Endothelial cell of umbilical vein (primary cell): ENCODE results near the gene AGFG1. TPM values are rescaled to one million over a fixed set of nuclear protein-coding genes. Genes with fewer than 3 reads are reported as not detected.

Experiments
- BruUV-seq: library from RNA; stranded (reverse); fragments of 400-500 nt; replicated peaks from 2 replicates; lab custom pipeline; 2021; lab: Mats Ljungman, UMichigan
- CTCF ChIA-PET: fragments of 300-600, 350-600 bp; sonication (Branson Sonifier 250); formaldehyde crosslinking; loops from one replicate; lab custom pipeline; 2021; ENCODE audit warnings: antibody characterized with exemption, inconsistent platforms; lab: Charles Lee
- POLR2A ChIA-PET: fragments of 300-600, 350-600 bp; sonication (Branson Sonifier 250); formaldehyde crosslinking; loops from one replicate; lab custom pipeline; 2021; ENCODE audit warnings: antibody characterized with exemption, inconsistent platforms; lab: Charles Lee
- DNase-seq: peaks from one replicate; pipeline ENCODE4 v3.0.0-alpha.2; 2011; ENCODE audit warnings: low read depth, low spot score
- FAIRE-seq: peaks from 2 replicates; lab custom pipeline; 2011; peaks lifted over from hg19 to GRCh38; lab: Jason Lieb, UNC
- H2AFZ ChIP-seq: 2 replicates; pipeline ENCODE4 v1.6.0; 2012; ENCODE audit warnings: low read depth, low read length, control low read depth, inconsistent platforms
- H3K27ac ChIP-seq: 2 replicates; pipeline ENCODE4 v1.5.1; 2011; ENCODE audit warnings: low read depth, mild to moderate bottlenecking, control low read depth, low read length, moderate library complexity; ENCODE audit not compliant: insufficient read depth
- H3K27me3 ChIP-seq, 2 experiments: 2 replicates each; pipeline versions ENCODE4 v1.6.0 to v1.6.1; 2011; ENCODE audit warnings: low read length in 2 of 2, mixed read lengths in 1 of 2; ENCODE audit not compliant: control insufficient read depth in 2 of 2, insufficient read depth in 2 of 2
- H3K36me3 ChIP-seq, 2 experiments: 2 replicates in 1 of 2; 3 replicates in 1 of 2; pipeline ENCODE4 v1.5.1; 2011; ENCODE audit warnings: low read length in 2 of 2, mild to moderate bottlenecking in 1 of 2, moderate library complexity in 1 of 2; ENCODE audit not compliant: control insufficient read depth in 2 of 2, insufficient read depth in 2 of 2; ENCODE audit errors: extremely low read depth in 1 of 2
- H3K4me1 ChIP-seq: 3 replicates; pipeline ENCODE4 v1.5.1; 2011; ENCODE audit warnings: mild to moderate bottlenecking, low read length; ENCODE audit not compliant: control insufficient read depth, insufficient read depth; ENCODE audit errors: extremely low read depth
- H3K4me2 ChIP-seq: 2 replicates; pipeline ENCODE4 v1.6.1; 2011; ENCODE audit warnings: low read length, control low read depth, mixed read lengths; ENCODE audit not compliant: insufficient read depth
- H3K4me3 ChIP-seq, 3 experiments: fragments of 200-600 bp in 1 of 3; sonication (generic), shearing (Covaris generic) in 1 of 3; replicated peaks in 1 of 3; 2 replicates each; pipeline ENCODE4 v1.5.1; 2011 to 2016; ENCODE audit warnings: control low read depth in 3 of 3, low read length in 3 of 3, mild to moderate bottlenecking in 2 of 3, inconsistent platforms in 1 of 3, low read depth in 1 of 3, moderate library complexity in 1 of 3; ENCODE audit not compliant: insufficient read depth in 1 of 3
- H3K79me2 ChIP-seq: 2 replicates; pipeline ENCODE4 v1.6.0; 2012; ENCODE audit warnings: low read length, inconsistent platforms; ENCODE audit not compliant: control insufficient read depth, insufficient read depth
- H3K9ac ChIP-seq: replicated peaks from 2 replicates; pipeline ENCODE3; 2011; ENCODE audit warnings: low read length, control low read depth; ENCODE audit not compliant: insufficient read depth; ENCODE audit errors: extremely low read depth
- H3K9me1 ChIP-seq: replicated peaks from 3 replicates; pipeline ENCODE4 v1.6.0; 2011; ENCODE audit warnings: mild to moderate bottlenecking, low read length; ENCODE audit not compliant: control insufficient read depth, insufficient read depth; ENCODE audit errors: extremely low read depth
- H3K9me3 ChIP-seq: replicated peaks from 2 replicates; pipeline ENCODE4 v1.5.1; 2012; ENCODE audit warnings: low read length, inconsistent platforms; ENCODE audit not compliant: control insufficient read depth, insufficient read depth
- H4K20me1 ChIP-seq: replicated peaks from 2 replicates; pipeline ENCODE3; 2011; ENCODE audit warnings: mild to moderate bottlenecking, low read length; ENCODE audit not compliant: control insufficient read depth, insufficient read depth; ENCODE audit errors: extremely low read depth
- EZH2 ChIP-seq: IDR thresholded peaks from 2 replicates; pipeline ENCODE4 v1.6.1; 2012; ENCODE audit warnings: borderline replicate concordance, low read depth, mild to moderate bottlenecking, moderate library complexity, low read length, inconsistent platforms; ENCODE audit not compliant: severe bottlenecking
- FOS ChIP-seq: IDR thresholded peaks from 2 replicates; pipeline ENCODE4 v1.6.1; 2011; ENCODE audit warnings: mild to moderate bottlenecking, low read length, moderate library complexity, borderline replicate concordance; ENCODE audit not compliant: insufficient read depth
- GATA2 ChIP-seq: IDR thresholded peaks from 2 replicates; pipeline ENCODE4 v1.7.0; 2011; ENCODE audit warnings: low read depth, mild to moderate bottlenecking, moderate library complexity, mixed read lengths, low read length; ENCODE audit not compliant: insufficient read length, insufficient read depth
- JUN ChIP-seq: IDR thresholded peaks from 2 replicates; pipeline ENCODE4 v1.6.1; 2011; ENCODE audit warnings: borderline replicate concordance, low read depth; ENCODE audit not compliant: insufficient read length, insufficient read depth
- MAX ChIP-seq: IDR thresholded peaks from 2 replicates; pipeline ENCODE4 v1.6.1; 2011; ENCODE audit not compliant: insufficient read depth, insufficient read length
- MYC ChIP-seq: IDR thresholded peaks from one replicate; pipeline ENCODE4 v1.6.1; 2011; ENCODE audit warnings: mild to moderate bottlenecking, low read depth, low read length
- POLR2A ChIP-seq: IDR thresholded peaks from 2 replicates; pipeline ENCODE4 v1.6.1; 2012; ENCODE audit warnings: low read depth, mild to moderate bottlenecking, control low read depth, low read length
- POLR2AphosphoS5 ChIP-seq: IDR thresholded peaks from 2 replicates; pipeline ENCODE4 v1.6.1; 2012; ENCODE audit warnings: low read depth, mild to moderate bottlenecking, control low read depth, low read length, moderate library complexity; ENCODE audit not compliant: insufficient read depth
- dilution Hi-C: fragments of 300-500 bp; cut with MboI; formaldehyde crosslinking; loops from one replicate; pipeline ENCODE4 v1.15.0; 2019; ENCODE audit warnings: low sequenced_read_pairs; ENCODE audit not compliant: extremely low pct_ligation_motif_present
- intact Hi-C: fragments of 100-400 bp; cut with micrococcal nuclease; formaldehyde crosslinking; loops from one replicate; pipeline ENCODE4 v1.10.0; 2022
- polyA plus RNA-seq, 4 experiments: library from polyadenylated mRNA; depleted of rRNA in 3 of 4; stranded (reverse) in 3 of 4; unstranded in 1 of 4; fragments of >200 nt; gene quantifications; 2 replicates each; pipeline versions ENCODE4 v1.2.1 to v1.2.3, GENCODE V29; 2011 to 2012; ENCODE audit warnings: missing spikeins in 1 of 4
- total RNA-seq: library from RNA; stranded (reverse); gene quantifications from 2 replicates; pipeline ENCODE4 v1.2.3, GENCODE V29; 2021
- TF ChIP-seq, protein P1 (sequence below), 2 donors: IDR thresholded peaks; 1 replicate in 1 of 2; 2 replicates in 1 of 2; pipeline ENCODE4 v1.5.1; 2011; ENCODE audit warnings: low read length in 2 of 2, mild to moderate bottlenecking in 2 of 2, moderate library complexity in 2 of 2, control low read depth in 1 of 2, inconsistent platforms in 1 of 2, low read depth in 1 of 2; ENCODE audit not compliant: insufficient read depth in 1 of 2; ENCODE audit errors: extremely low read depth in 1 of 2

The AGFG1 gene
- total and polyA plus RNA-seq, 2 donors (not counting 3 experiments of a cell fraction or from before 2014, with no cell fraction given) = 87.9 to 106 TPM

- POLR2A ChIA-PET = no interaction called here
- Histone ChIP-seq H3K9me1 (no peaks in the 10 kb centered on the region), H3K9me3 (no peaks in the 10 kb centered on the region), H3K79me2 (no peaks in the 10 kb centered on the region), H3K9ac (no peak overlapping the region), H3K27ac (no peak overlapping the region), H3K4me1 (no peaks in the 10 kb centered on the region), H3K27me3 (no peaks in the 10 kb centered on the region), H2AFZ (no peak overlapping the region), H3K4me3 (no peak overlapping the region), H4K20me1 (no peaks in the 10 kb centered on the region), H3K36me3 (no peaks in the 10 kb centered on the region), H3K4me2 (no peak overlapping the region)
- FAIRE-seq (no peak), DNase-seq (no peak)
- no TSS peak for BruUV-seq
- CTCF ChIA-PET = no interaction called here
- intact Hi-C loops = no loop called here
- TF ChIP-seq JUN (no peak), FOS (no peak), GATA2 (no peak), POLR2A (no peak), POLR2AphosphoS5 (no peak), EZH2 (no peak), MAX (no peak), MYC (no peak)
- TF ChIP-seq, protein P1, sequence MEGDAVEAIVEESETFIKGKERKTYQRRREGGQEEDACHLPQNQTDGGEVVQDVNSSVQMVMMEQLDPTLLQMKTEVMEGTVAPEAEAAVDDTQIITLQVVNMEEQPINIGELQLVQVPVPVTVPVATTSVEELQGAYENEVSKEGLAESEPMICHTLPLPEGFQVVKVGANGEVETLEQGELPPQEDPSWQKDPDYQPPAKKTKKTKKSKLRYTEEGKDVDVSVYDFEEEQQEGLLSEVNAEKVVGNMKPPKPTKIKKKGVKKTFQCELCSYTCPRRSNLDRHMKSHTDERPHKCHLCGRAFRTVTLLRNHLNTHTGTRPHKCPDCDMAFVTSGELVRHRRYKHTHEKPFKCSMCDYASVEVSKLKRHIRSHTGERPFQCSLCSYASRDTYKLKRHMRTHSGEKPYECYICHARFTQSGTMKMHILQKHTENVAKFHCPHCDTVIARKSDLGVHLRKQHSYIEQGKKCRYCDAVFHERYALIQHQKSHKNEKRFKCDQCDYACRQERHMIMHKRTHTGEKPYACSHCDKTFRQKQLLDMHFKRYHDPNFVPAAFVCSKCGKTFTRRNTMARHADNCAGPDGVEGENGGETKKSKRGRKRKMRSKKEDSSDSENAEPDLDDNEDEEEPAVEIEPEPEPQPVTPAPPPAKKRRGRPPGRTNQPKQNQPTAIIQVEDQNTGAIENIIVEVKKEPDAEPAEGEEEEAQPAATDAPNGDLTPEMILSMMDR (IDR thresholded peaks at IDR 0.05; ENCODE audit: extremely low read depth in 1 of 2, insufficient read depth in 1 of 2, low read depth in 1 of 2, low read length in 2 of 2) = no peak
- dilution Hi-C loops = no loop called here
These were observed 8.7 kb upstream of the AGFG1 start for GRCh38 chr2:227462972-227463931.
